ENCODE data around the gene CCDC116.

DNA sequence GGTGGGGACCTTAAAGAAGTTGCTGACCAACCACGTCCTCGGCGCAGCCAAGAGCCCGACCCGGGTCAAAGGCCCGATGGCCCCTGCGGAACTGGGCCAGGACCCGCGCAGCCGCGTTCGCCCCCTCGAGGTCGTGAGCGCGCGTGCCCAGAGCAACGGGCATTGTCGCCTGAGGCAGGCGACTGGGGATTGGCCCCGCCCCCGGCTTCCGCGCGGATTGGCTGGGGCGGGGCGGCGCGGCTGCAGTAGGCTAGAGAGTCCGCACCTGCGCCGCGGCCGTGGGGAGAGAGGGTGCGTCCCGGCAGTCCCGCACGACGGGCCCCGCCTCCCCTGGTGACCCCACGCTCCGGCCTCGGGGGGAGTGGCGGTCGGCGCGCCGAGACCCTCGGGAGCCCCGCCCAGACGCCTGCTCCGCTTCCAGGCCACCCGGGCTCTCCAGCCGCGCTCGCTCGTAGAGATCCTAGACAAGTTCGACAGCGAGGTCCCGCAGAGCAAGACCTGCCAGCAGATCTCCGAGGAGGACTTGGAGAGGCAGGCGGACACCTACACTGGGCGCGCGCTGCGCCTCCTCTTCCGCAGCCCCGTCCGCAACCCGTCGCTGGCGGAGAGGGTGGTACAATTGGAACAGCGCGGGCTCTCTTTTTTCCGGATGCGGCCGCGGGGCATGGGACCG lies 24.9 kb downstream of the CCDC116 start:
- TF ChIP-seq, protein P1, sequence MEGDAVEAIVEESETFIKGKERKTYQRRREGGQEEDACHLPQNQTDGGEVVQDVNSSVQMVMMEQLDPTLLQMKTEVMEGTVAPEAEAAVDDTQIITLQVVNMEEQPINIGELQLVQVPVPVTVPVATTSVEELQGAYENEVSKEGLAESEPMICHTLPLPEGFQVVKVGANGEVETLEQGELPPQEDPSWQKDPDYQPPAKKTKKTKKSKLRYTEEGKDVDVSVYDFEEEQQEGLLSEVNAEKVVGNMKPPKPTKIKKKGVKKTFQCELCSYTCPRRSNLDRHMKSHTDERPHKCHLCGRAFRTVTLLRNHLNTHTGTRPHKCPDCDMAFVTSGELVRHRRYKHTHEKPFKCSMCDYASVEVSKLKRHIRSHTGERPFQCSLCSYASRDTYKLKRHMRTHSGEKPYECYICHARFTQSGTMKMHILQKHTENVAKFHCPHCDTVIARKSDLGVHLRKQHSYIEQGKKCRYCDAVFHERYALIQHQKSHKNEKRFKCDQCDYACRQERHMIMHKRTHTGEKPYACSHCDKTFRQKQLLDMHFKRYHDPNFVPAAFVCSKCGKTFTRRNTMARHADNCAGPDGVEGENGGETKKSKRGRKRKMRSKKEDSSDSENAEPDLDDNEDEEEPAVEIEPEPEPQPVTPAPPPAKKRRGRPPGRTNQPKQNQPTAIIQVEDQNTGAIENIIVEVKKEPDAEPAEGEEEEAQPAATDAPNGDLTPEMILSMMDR (conservative IDR thresholded peaks at IDR 0.05; ENCODE audit: low read length) = peak; percentile 29; the same call in 1 of the 2 replicates
- TF ChIP-seq EZH2phosphoT487 (IDR thresholded peaks at IDR 0.05; ENCODE audit: borderline replicate concordance) = no peak

Measured in Loucy (cell line).